IMR-90 (cell line): ENCODE results near the gene RPS28. TPM values are rescaled to one million over a fixed set of nuclear protein-coding genes. Genes with fewer than 3 reads are reported as not detected.

Experiments
- ATAC-seq: fragments of 200-7000 bp; cut with Tn5 transposase; 2 replicates; pipeline ENCODE4 v1.9.1; 2020; ENCODE audit warnings: low read depth, mild to moderate bottlenecking, moderate library complexity
- BruUV-seq: library from RNA; stranded (reverse); fragments of 400-500 nt; replicated peaks from 2 replicates; lab custom pipeline; 2021; lab: Mats Ljungman, UMichigan
- CTCF ChIA-PET: fragments of 300-600 bp; formaldehyde crosslinking; extraction: SDS; loops from one replicate; lab custom pipeline; 2021; ENCODE audit warnings: antibody characterized with exemption; lab: Yijun Ruan, JAX
- POLR2A ChIA-PET: fragments of 300-600 bp; sonication (Branson Sonifier 250); formaldehyde crosslinking; loops from one replicate; lab custom pipeline; 2022; ENCODE audit warnings: antibody characterized with exemption; ENCODE audit not compliant: unreplicated experiment; lab: Charles Lee
- DNase-seq: peaks from one replicate; pipeline ENCODE4 v3.0.0; 2013
- H2AFZ ChIP-seq: replicated peaks from 2 replicates; pipeline ENCODE3; 2013; ENCODE audit warnings: low read length, mild to moderate bottlenecking; ENCODE audit not compliant: poor library complexity
- H2AK5ac ChIP-seq: 2 replicates; pipeline ENCODE4 v1.6.1; 2013; ENCODE audit warnings: low read depth, low read length, inconsistent platforms
- H2AK9ac ChIP-seq: replicated peaks from 2 replicates; pipeline ENCODE3; 2013; ENCODE audit warnings: mild to moderate bottlenecking, low read depth, low read length, moderate library complexity; ENCODE audit not compliant: poor library complexity
- H2BK120ac ChIP-seq: 2 replicates; pipeline ENCODE4 v1.6.1; 2013; ENCODE audit warnings: low read depth, low read length, inconsistent platforms
- H2BK15ac ChIP-seq: 3 replicates; pipeline ENCODE4 v1.6.1; 2013; ENCODE audit warnings: low read depth, low read length, inconsistent platforms
- H2BK20ac ChIP-seq: 2 replicates; pipeline ENCODE4 v1.6.1; 2013; ENCODE audit warnings: low read depth, mild to moderate bottlenecking, inconsistent platforms, low read length, moderate library complexity
- H2BK5ac ChIP-seq: 2 replicates; pipeline ENCODE4 v1.6.1; 2013; ENCODE audit warnings: mild to moderate bottlenecking, low read depth, low read length, inconsistent platforms; ENCODE audit not compliant: poor library complexity, severe bottlenecking
- H3K14ac ChIP-seq: replicated peaks from 2 replicates; pipeline ENCODE4 v1.6.1; 2013; ENCODE audit warnings: low read depth, low read length, inconsistent platforms
- H3K18ac ChIP-seq: 2 replicates; pipeline ENCODE4 v1.6.1; 2013; ENCODE audit warnings: low read depth, low read length, control low read depth
- H3K23ac ChIP-seq: 2 replicates; pipeline ENCODE4 v1.6.1; 2013; ENCODE audit warnings: low read depth, low read length, inconsistent platforms
- H3K27ac ChIP-seq: 2 replicates; pipeline ENCODE4 v1.5.1; 2013; ENCODE audit warnings: mild to moderate bottlenecking, control low read depth, low read length; ENCODE audit not compliant: insufficient read depth
- H3K27me3 ChIP-seq: 2 replicates; pipeline ENCODE4 v1.6.1; 2013; ENCODE audit warnings: low read length; ENCODE audit not compliant: control insufficient read depth, insufficient read depth
- H3K36me3 ChIP-seq: 2 replicates; pipeline ENCODE4 v1.6.1; 2013; ENCODE audit warnings: low read length, mixed read lengths; ENCODE audit not compliant: control insufficient read depth, insufficient read depth
- H3K4ac ChIP-seq: 2 replicates; pipeline ENCODE4 v1.6.1; 2013; ENCODE audit warnings: low read depth, low read length, inconsistent platforms
- H3K4me1 ChIP-seq: 2 replicates; pipeline ENCODE4 v1.6.1; 2013; ENCODE audit warnings: low read length, mixed read lengths; ENCODE audit not compliant: control insufficient read depth, insufficient read depth
- H3K4me2 ChIP-seq: 2 replicates; pipeline ENCODE4 v1.6.1; 2013; ENCODE audit warnings: low read depth, mild to moderate bottlenecking, control low read depth, low read length, moderate library complexity
- H3K4me3 ChIP-seq: 2 replicates; pipeline ENCODE4 v1.5.1; 2013; ENCODE audit warnings: low read depth, mild to moderate bottlenecking, control low read depth, low read length, moderate library complexity; ENCODE audit not compliant: insufficient read depth
- H3K56ac ChIP-seq: 2 replicates; pipeline ENCODE4 v1.6.1; 2013; ENCODE audit warnings: low read length, inconsistent platforms; ENCODE audit not compliant: insufficient read depth; ENCODE audit errors: extremely low read depth
- H3K79me1 ChIP-seq, 2 experiments: 2 replicates each; pipeline ENCODE4 v1.6.1; 2013; ENCODE audit warnings: low read length in 2 of 2, inconsistent platforms in 1 of 2, low read depth in 1 of 2
- H3K9ac ChIP-seq: 2 replicates; pipeline ENCODE4 v1.6.1; 2013; ENCODE audit warnings: low read depth, low read length, control low read depth
- H3K9me1 ChIP-seq: 2 replicates; pipeline ENCODE4 v1.6.1; 2013; ENCODE audit warnings: low read length, inconsistent platforms; ENCODE audit not compliant: insufficient read depth
- H3K9me3 ChIP-seq: 2 replicates; pipeline ENCODE4 v1.6.1; 2013; ENCODE audit warnings: low read length; ENCODE audit not compliant: control insufficient read depth, insufficient read depth
- H4K20me1 ChIP-seq: 2 replicates; pipeline ENCODE4 v1.6.1; 2013; ENCODE audit warnings: low read length, inconsistent platforms; ENCODE audit not compliant: insufficient read depth
- H4K5ac ChIP-seq: 2 replicates; pipeline ENCODE4 v1.6.1; 2013; ENCODE audit warnings: mild to moderate bottlenecking, low read depth, low read length, control low read depth
- H4K8ac ChIP-seq, 2 experiments: 2 replicates each; pipeline ENCODE4 v1.6.1; 2013; ENCODE audit warnings: low read depth in 2 of 2, low read length in 2 of 2, control low read depth in 1 of 2, inconsistent platforms in 1 of 2
- H4K91ac ChIP-seq: 2 replicates; pipeline ENCODE4 v1.6.1; 2013; ENCODE audit warnings: low read depth, low read length, inconsistent platforms; ENCODE audit not compliant: insufficient read depth
- BHLHE40 ChIP-seq: fragments of 150-350 bp; IDR thresholded peaks from 2 replicates; pipeline ENCODE4 v1.6.1; 2016; ENCODE audit warnings: mild to moderate bottlenecking, low read depth, low read length
- CEBPB ChIP-seq: IDR thresholded peaks from 2 replicates; pipeline ENCODE4 v1.6.1; 2012; ENCODE audit warnings: low read depth, low read length, improper control_type of control experiment
- CHD1 ChIP-seq: IDR thresholded peaks from 2 replicates; pipeline ENCODE4 v1.6.1; 2012; ENCODE audit warnings: low read depth, low read length, improper control_type of control experiment
- FOS ChIP-seq: fragments of 150-350 bp; IDR thresholded peaks from 2 replicates; pipeline ENCODE4 v1.6.1; 2016; ENCODE audit warnings: low read depth, low read length
- MAFK ChIP-seq: IDR thresholded peaks from 2 replicates; pipeline ENCODE4 v1.6.1; 2012; ENCODE audit warnings: low read depth, low read length, improper control_type of control experiment
- MXI1 ChIP-seq: IDR thresholded peaks from 2 replicates; pipeline ENCODE4 v1.6.1; 2012; ENCODE audit warnings: low read depth, mild to moderate bottlenecking, low read length, moderate library complexity, borderline replicate concordance
- NFE2L2 ChIP-seq: fragments of 150-350 bp; IDR thresholded peaks from 2 replicates; pipeline ENCODE4 v1.6.1; 2016; ENCODE audit warnings: low read depth, mild to moderate bottlenecking, low read length
- POLR2A ChIP-seq: IDR thresholded peaks from 2 replicates; pipeline ENCODE4 v1.6.1; 2012; ENCODE audit warnings: mild to moderate bottlenecking, low read depth, low read length
- RAD21 ChIP-seq: IDR thresholded peaks from 2 replicates; pipeline ENCODE4 v1.6.1; 2012; ENCODE audit warnings: low read length, improper control_type of control experiment
- RCOR1 ChIP-seq: IDR thresholded peaks from 2 replicates; pipeline ENCODE4 v1.6.1; 2012; ENCODE audit warnings: mild to moderate bottlenecking, low read length, improper control_type of control experiment; ENCODE audit not compliant: insufficient replicate concordance
- RFX5 ChIP-seq: IDR thresholded peaks from 2 replicates; pipeline ENCODE4 v1.8.0; 2012; ENCODE audit warnings: low read depth, mild to moderate bottlenecking, low read length, moderate library complexity
- SMC3 ChIP-seq: fragments of 150-350 bp; IDR thresholded peaks from 2 replicates; pipeline ENCODE4 v1.6.1; 2016; ENCODE audit warnings: low read depth, mild to moderate bottlenecking, antibody characterized with exemption, low read length, moderate library complexity
- WGBS, 2 experiments: methylation state at CpG; one replicate each; pipeline versions ENCODE4 v1.1.5 to v1.1.7; 2013; ENCODE audit warnings: missing lambda C conversion rate in 2 of 2; ENCODE audit not compliant: insufficient read length in 1 of 2; ENCODE audit errors: extremely low coverage in 2 of 2; 5-methylcytosine and 5-hydroxymethylcytosine counted together
- dilution Hi-C: fragments of 300-500 bp; cut with HindIII; formaldehyde crosslinking; loops from one replicate; pipeline ENCODE4 v1.14.3; 2018; ENCODE audit warnings: low sequenced_read_pairs; ENCODE audit not compliant: unreplicated experiment
- in situ Hi-C: fragments of 300-500 bp; cut with MboI; formaldehyde crosslinking; loops from 3 replicates; pipeline ENCODE4 v1.14.3; 2019; ENCODE audit warnings: low sequenced_read_pairs, inconsistent platforms, mixed read lengths
- intact Hi-C: fragments of 100-400 bp; cut with micrococcal nuclease; formaldehyde crosslinking; loops from 2 replicates; pipeline ENCODE4 v1.10.0; 2022
- polyA plus RNA-seq, 3 experiments: library from polyadenylated mRNA; depleted of rRNA; stranded (reverse); fragments of >200 nt; gene quantifications; 2 replicates each; pipeline ENCODE4 v1.2.3, GENCODE V29; 2012; ENCODE audit warnings: low replicate concordance in 1 of 3
- total RNA-seq: library from RNA; depleted of rRNA; stranded (reverse); fragments of >200 nt; gene quantifications from 2 replicates; pipeline ENCODE4 v1.2.3, GENCODE V29; 2012
- TF ChIP-seq, protein P1 (sequence below): fragments of 150-350 bp; IDR thresholded peaks from 2 replicates; pipeline ENCODE4 v1.6.1; 2017; ENCODE audit warnings: mild to moderate bottlenecking, antibody characterized with exemption, low read length, low read depth
- TF ChIP-seq, protein P2 (sequence below): fragments of 150-350 bp; IDR thresholded peaks from 2 replicates; pipeline ENCODE4 v1.6.1; 2016; ENCODE audit warnings: low read depth, mild to moderate bottlenecking, low read length, moderate library complexity, borderline replicate concordance
- TF ChIP-seq, protein P3 (sequence below): conservative IDR thresholded peaks from 2 replicates; pipeline ENCODE4 v1.5.1; 2012; ENCODE audit warnings: mild to moderate bottlenecking, low read depth, low read length, improper control_type of control experiment

RPS28 gene
- total and polyA plus RNA-seq, 2 of the 4 experiments (the other 2 are of a cell fraction) = 143 to 643 TPM

DNA sequence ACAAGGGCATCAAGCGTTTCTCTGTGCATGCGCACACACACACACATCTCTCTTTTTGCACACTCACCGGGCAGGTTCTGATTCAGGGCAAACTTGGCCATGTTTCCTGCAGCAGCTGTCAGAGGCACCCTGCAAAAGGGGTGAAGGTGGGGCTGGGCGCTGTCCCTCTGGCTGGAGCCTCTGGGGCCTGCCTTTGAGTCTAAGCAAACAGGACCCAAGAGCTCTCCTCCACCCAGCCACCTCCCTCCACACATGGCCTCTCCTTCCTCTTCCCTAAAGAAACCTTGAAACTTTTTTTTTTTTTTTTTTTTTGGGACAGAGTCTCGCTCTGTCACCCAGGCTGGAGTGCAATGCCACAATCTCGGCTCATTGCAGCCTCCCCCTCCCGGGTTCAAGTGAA lies 16.4 kb downstream of the RPS28 start:
- Histone ChIP-seq H3K27me3 (peaks cover 48% of the 10 kb centered on the region), H3K4me3 (no peak overlapping the region), H3K4me2 (no peak overlapping the region), H4K91ac (no peak overlapping the region), H3K9me3 (no peaks in the 10 kb centered on the region), H2BK15ac (no peak overlapping the region), H3K14ac (no peak overlapping the region), H2BK5ac (no peak overlapping the region), H3K4ac (no peak overlapping the region), H2AFZ (no peak overlapping the region), H2BK20ac (no peak overlapping the region), H4K5ac (no peak overlapping the region), H3K27ac (no peak overlapping the region), H3K9me1 (no peaks in the 10 kb centered on the region), H3K36me3 (no peaks in the 10 kb centered on the region), H2AK5ac (no peak overlapping the region), H4K8ac (no peak overlapping the region), H3K18ac (no peak overlapping the region), H3K9ac (no peak overlapping the region), H2AK9ac (no peak overlapping the region), H3K23ac (no peak overlapping the region), H3K79me1 (no peaks in the 10 kb centered on the region), H3K4me1 (peaks cover 4% of the 10 kb centered on the region; the same call in 1 of the 2 replicates), H2BK120ac (no peak overlapping the region), H4K20me1 (no peaks in the 10 kb centered on the region), H3K56ac (no peak overlapping the region)
- intact Hi-C loops (no loop called here), dilution Hi-C loops (no loop called here), in situ Hi-C loops (no loop called here)
- CTCF ChIA-PET = no interaction called here
- ATAC-seq = no peak
- no peak for DNase-seq
- POLR2A ChIA-PET = no interaction called here
- TF ChIP-seq, protein P1, sequence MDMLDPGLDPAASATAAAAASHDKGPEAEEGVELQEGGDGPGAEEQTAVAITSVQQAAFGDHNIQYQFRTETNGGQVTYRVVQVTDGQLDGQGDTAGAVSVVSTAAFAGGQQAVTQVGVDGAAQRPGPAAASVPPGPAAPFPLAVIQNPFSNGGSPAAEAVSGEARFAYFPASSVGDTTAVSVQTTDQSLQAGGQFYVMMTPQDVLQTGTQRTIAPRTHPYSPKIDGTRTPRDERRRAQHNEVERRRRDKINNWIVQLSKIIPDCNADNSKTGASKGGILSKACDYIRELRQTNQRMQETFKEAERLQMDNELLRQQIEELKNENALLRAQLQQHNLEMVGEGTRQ = no peak
- TF ChIP-seq MAFK (no peak), CEBPB (no peak), RFX5 (no peak), FOS (no peak), BHLHE40 (no peak), CHD1 (no peak), NFE2L2 (no peak), RCOR1 (no peak), RAD21 (no peak), SMC3 (no peak), MXI1 (no peak), POLR2A (no peak)
- TF ChIP-seq, protein P2, sequence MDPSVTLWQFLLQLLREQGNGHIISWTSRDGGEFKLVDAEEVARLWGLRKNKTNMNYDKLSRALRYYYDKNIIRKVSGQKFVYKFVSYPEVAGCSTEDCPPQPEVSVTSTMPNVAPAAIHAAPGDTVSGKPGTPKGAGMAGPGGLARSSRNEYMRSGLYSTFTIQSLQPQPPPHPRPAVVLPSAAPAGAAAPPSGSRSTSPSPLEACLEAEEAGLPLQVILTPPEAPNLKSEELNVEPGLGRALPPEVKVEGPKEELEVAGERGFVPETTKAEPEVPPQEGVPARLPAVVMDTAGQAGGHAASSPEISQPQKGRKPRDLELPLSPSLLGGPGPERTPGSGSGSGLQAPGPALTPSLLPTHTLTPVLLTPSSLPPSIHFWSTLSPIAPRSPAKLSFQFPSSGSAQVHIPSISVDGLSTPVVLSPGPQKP = no peak
- TF ChIP-seq, protein P3, sequence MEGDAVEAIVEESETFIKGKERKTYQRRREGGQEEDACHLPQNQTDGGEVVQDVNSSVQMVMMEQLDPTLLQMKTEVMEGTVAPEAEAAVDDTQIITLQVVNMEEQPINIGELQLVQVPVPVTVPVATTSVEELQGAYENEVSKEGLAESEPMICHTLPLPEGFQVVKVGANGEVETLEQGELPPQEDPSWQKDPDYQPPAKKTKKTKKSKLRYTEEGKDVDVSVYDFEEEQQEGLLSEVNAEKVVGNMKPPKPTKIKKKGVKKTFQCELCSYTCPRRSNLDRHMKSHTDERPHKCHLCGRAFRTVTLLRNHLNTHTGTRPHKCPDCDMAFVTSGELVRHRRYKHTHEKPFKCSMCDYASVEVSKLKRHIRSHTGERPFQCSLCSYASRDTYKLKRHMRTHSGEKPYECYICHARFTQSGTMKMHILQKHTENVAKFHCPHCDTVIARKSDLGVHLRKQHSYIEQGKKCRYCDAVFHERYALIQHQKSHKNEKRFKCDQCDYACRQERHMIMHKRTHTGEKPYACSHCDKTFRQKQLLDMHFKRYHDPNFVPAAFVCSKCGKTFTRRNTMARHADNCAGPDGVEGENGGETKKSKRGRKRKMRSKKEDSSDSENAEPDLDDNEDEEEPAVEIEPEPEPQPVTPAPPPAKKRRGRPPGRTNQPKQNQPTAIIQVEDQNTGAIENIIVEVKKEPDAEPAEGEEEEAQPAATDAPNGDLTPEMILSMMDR = no peak
- 100% methylated on average over 1 of the region's 7 CpGs; no CpG with 5 or more reads in 1 of the 2 experiments for WGBS, 2 experiments
- BruUV-seq = no TSS peak
